ENCODE measurements around the gene TNFAIP8. TPM values are rescaled to one million over a fixed set of nuclear protein-coding genes. Genes with fewer than 3 reads are reported as not detected.
"Not testable (repeated sequence)": the region's sequence is repeated elsewhere in the genome, so short reads cannot be mapped to it uniquely, and the experiment has no call there.

TNFAIP8 gene
- total RNA-seq, 1 donor from 2014 or later, result 29.6 TPM

GRCh38 chr5:119393201-119393691, 37.4 kb downstream of the TNFAIP8 start:
- DNase-seq (ENCODE audit: low spot score), result no peak

- no peak for DNase-seq (ENCODE audit: low spot score)
These were observed 37.9 kb downstream of the TNFAIP8 start for GRCh38 chr5:119393746-119394145.

DNA sequence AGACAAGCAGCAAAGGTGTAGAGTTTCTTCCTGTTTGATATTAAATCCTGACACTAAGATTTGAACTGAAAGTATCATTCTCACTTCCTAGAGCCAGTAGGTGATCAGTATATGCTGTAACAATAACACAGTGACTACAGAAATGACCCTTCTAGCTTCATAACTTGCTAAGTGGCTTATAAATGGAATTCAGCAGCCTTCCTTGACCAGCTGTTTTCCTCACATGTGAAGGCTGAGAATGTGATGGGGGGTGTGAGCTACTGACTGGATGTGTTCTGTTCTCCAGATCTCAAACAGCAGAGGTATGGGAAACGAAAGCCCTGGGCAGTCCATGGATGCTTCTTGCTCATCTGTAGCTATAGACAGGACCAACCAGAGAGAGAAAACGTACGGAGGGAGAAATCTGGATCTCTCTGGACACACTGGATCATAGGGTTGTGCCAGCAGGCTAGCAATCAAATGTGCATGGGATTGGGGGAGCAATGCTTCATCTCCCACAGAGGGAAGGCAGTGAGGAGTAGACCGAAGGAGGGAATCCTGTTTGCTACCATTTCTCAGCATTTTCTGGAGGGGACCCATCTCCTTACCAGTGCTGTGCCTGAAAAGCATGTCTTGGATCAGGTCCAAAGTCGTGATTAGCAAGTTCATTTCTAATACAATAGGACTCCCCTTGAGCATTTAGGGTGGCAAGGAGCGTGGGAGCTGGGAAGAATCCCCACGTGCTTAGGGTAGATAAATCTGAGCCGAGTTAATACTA, 39.4 kb downstream of the TNFAIP8 start:
- DNase-seq (ENCODE audit: low spot score), result no peak

DNA sequence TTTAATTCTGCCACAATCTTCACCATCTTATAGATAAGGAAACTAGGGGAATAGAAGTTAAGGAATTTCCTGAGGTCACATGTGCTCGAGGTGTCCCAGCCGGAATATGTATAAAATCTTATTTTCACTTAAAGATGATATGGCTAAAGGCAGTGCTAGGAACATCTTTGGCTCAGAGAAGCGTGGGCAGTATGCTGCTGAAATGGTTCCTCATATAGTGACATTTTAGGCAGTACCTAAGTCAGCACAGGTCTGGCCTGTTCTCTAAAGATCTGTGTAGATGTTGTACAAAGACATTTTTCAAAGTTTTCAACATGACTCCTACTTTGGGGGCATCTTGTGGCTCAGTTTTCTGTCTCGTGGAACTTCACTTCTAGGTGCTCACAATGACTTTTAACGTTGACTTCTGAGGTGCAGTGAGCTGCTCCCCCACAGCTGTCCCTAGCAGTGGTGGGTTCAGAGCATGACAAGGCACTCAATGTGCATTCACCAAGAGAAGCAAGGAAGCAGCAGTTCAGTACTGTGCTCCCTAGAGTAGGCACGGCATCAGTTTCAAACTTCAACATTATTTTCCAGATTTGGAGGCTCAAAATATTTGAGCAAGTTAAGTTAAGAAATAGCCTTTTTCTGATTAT, 40.3 kb downstream of the TNFAIP8 start:
- no peak for DNase-seq (ENCODE audit: low spot score)

DNA sequence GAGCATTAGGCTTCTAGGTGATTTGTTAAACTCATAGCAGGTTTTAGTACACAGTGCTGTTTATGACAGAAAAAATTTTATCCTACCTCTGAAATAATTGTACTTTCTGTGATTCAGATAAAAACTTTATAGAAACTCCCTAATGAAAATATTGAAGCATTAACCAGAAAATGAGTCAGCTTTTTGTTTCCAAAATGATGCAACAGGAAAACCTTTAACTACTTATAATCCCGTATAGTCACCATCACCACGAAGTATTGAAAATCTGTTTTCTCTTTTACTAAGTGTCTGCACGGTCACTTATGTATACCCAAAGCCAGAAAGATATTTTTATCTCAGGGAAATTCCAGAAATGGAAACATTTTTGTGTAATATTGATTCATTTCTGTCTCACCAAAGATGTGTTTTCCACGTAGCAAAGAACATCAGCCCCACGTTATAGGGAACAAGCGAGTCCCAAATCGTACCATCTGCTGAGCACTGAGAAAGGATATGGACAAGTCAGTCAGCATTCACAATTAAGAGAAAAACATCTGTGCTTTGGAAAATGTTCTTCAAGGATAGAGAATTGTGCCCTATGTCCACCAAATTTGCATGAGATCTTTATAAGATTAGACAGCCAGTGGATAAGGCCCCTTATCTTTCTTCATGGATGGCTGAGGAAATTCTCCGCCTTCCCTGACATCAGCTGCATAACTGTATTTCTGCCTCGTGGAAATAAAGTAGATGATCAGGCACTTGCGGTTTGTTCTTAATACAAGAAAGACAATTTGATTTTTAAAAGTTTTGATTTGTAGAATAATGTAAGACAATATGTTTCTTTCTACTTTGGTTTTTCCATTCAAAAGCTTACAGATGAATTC, 41.9 kb downstream of the TNFAIP8 start:
- no peak for DNase-seq (ENCODE audit: low spot score)

DNA sequence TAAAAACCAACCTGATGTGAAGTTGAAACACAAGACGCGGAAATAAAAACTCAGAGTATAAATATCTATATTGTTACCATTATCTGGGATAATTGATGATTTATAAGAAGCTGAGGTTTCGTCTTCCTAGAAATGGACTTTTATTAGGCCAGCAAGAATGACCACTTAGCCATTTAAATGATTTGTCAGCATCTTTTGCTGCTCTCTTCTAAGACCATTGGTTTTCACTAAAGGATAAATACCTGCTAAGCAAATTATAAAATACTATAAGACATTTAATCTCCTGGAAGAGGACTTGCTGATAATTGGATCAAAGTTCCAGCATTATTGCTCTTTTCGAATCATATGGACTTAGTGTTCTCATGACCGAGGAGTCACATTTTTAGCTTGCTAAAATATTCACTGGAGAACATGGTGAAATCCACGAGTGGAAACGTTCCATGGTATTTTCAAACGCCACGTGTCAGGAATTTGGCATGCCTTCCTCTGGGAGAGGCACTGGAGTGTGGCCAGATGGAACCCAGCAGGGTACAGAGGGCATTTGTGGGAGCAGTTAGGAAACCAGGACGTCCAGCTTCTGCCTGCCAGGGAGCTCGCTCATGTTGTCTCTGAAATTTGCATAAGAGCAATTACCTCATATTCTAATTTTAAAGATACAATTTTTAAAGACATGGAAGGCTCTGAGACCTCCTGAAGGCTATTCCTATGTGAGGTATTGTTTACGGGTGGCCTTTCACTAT, 43.1 kb downstream of the TNFAIP8 start:
- DNase-seq (ENCODE audit: low spot score), result no peak

DNA sequence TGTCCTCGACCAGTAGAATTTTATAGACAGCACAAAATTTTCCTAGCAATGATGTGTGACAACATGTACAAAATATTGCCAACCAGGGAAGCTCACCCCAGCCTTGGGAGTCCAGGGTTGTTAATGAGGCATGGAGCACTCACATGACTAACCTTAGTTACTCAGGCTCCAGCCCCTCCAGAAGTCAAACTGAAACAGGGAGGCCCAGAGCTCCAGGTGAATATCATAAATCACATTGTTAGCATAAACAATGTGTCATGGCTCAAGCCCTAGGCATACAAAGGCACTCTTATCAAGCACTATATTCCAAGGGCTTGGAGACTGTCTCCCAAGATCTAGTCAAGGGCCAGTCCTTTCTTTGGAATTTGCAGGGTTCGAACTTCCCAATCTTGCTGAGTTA, 44.4 kb downstream of the TNFAIP8 start:
- no peak for DNase-seq (ENCODE audit: low spot score)

GRCh38 chr5:119402081-119402480, 46.3 kb downstream of the TNFAIP8 start:
- DNase-seq (ENCODE audit: low spot score), result no peak

GRCh38 chr5:119402555-119402954, 46.7 kb downstream of the TNFAIP8 start:
- DNase-seq (ENCODE audit: low spot score), result no peak

GRCh38 chr5:119404033-119404432, 48.2 kb downstream of the TNFAIP8 start:
- no peak for DNase-seq (ENCODE audit: low spot score)

DNA sequence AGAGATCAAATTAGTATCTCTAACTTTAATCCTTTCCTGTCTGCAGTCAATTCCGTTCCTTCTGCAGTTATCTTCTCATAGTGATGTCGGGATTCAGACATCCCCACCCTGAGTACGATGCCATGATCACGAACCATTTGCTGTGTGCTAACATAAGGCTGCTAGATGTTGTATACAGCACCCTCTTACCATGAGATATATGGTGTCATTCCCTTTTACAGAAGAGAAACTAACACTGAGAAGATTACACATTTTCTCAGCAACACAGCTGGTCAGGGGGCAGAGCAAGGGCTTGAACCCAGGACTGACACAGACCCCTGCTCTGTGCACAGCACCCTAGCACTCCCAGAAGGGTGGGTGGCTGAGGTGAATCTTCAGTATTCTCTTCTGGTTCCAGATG, 49.6 kb downstream of the TNFAIP8 start:
- no peak for DNase-seq (ENCODE audit: low spot score)

- no peak for DNase-seq (ENCODE audit: low spot score)
These were observed 50.8 kb downstream of the TNFAIP8 start for GRCh38 chr5:119406551-119407110.

DNA sequence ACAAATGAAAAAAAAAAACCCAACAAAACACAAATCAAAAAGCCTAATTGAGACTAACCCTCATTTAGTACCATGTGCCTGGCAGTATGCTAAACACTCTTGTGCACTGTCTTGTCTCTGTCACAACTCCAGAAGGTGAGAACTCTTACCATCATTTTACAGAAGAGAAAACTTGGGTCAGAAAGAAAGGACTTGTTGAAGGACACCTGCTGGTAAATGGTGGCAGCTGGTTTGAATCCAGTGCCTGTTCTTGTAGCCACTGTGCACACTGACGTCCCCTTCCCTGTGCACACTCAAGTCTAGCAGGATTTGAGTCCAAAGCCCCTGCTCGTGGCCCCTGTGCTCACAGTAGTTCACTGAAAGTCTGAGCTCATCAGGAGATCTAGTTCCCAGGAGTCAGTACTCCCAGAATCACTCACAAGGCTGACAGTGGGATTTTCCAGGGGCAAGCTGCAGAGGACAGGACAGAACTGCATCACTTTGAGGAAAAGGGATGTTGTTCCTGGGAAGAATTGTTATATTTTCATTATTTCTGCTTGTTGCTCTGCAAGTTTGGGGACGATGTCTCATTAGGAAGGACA, 53.5 kb downstream of the TNFAIP8 start:
- DNase-seq (ENCODE audit: low spot score), result no peak

DNA sequence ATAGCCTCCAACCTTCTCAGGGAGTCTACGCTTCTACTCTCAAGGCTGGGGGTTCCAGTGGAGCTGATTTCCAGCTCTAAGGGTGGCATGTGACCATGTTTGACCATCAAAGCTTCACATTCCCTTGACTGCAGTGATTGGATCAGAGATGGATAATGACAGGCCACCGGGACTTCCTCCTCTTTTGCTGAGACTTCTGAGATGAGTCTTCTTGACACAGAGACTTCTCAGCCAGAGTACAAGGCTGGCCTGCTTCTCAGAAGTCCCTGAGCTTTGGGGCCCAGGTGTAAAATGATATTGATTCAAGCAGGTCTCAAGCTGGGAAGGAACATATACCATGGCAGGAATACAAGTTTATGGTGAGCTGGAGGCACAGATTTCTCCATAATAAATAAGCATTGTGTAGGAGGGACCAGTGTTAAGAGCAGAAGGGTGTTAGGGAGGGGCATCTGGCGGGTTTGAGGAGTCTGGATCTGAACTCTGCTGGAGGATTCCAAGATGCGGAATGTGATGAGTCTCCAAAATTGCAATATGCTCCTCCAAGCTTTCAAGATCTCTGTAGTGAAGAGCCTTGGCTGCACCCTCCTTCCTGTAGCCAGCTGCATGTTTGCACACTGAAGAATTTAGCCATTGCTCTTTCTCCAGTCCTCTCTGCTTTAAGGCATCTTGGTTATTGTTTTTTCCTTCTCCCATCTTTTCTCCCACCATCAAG, 54.8 kb downstream of the TNFAIP8 start:
- no peak for DNase-seq (ENCODE audit: low spot score)

DNA sequence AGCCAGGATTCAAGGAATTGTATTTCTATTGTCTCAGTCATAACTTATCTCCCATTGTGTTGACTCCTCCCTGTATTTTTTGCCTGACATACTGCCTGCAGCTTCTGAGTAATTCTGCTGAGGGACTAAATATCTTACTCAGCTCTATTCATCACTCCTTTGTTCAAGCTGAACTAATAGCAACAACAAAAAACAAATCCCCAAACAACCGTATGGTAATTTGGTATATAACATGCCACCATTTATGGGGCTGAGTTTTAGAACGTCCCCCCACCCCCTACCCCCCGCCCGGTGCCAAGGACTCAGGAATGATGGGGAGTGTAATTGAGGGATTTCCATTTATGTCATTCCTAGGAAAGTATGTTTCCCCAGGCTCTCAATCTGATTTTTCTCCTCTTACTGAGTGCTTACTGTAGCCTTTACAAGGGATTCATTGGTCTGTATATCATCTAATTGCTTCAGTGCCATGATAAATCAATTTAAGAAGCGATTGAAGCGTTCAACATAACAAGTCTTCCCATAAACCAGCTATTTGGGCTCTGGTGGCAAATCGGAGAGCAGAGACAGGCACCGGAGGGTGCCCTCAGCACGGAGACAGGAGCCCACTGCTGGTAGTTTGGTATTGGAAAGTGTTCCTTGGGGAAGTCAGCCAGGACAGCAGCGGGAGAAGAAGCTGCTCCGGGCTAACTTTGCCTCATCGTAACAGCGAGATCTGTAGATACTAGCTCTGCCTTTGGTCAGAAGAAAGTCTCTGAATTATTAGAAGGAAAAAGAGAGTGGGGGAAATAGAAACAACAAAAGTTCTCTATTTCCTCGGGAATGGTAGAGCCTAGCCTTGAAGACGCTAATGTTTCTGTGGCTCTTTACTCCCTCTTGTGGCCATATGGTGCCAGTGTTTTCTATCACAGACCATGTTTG, 55.8 kb downstream of the TNFAIP8 start:
- no peak for DNase-seq (ENCODE audit: low spot score)

- DNase-seq (ENCODE audit: low spot score), result no peak
These were observed 56.7 kb downstream of the TNFAIP8 start for GRCh38 chr5:119412279-119413227.

GRCh38 chr5:119414124-119414734, 58.4 kb downstream of the TNFAIP8 start:
- not testable (repeated sequence) for DNase-seq (ENCODE audit: low spot score)

Measured in mesenteric fat pad (tissue), 1 donor.